SKM-1 treated with dmso at 0.1 percent for 144 hours (cell line): ENCODE measurements around the gene TCF12.
"Not testable (repeated sequence)": the region's sequence is repeated elsewhere in the genome, so short reads cannot be mapped to it uniquely, and the experiment has no call there.

Experiments used
- DNase-seq: peaks from one replicate; lab custom pipeline; 2025; ENCODE audit not compliant: unreplicated experiment; lab: John Stamatoyannopoulos, UW

TCF12 gene

DNA sequence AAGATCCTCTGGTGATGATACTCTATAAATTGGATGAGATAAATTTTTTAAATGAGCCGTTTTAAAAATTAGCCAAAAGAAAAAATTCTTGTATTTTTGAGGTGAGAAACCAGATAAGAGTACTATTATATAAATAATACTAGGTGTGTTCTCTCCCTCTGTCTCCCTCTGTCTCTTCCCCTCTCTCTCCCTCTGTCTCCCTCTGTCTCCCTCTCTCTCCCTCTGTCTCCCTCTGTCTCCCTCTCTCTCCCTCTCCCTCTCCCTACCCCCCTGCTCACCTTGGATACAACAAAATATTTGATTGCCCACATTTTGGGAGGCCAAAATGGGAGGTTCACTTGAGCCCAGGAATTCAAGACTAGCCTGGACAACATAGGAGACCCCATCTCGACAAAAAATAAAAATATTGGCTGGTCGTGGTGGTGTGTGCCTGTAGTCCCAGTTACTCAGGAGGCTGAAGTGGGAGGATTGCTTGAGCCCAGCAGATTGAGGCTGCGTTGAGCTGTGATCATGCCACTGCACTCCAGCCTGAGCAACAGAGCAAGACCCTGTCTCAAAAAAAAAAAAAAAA lies 168.5 kb downstream of the TCF12 start:
- no peak for DNase-seq

DNA sequence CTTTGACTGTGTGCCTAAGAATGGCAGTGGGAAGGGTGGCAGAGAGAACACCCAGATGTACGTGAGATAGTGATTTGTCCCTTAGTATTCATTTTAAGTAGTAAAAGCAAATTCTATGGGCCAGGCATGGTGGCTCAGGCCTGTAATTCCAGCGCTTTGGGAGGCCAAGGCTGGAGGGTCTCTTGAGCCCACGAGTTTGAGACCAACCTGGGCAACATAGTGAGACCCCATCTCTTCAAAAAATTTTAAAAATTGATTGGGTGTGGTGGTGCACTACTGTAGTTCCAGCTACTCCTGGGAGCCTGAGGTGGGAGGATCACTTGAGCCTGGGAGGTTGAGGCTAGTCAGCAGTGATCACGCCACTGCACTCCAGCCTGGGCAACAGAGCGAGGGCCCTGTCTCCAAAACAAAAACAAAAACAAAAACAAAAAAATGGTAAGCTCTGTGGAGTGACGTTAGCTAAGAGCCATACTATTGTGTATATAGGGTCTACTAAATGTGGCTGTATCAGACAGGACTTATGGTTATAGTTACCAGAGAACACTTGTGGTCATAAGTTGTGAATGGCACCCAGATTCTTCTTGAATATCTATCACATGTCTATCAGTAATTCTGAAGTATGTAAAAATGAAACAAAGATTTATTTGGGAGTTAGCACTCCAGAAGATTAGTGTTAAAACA lies 171.5 kb downstream of the TCF12 start:
- DNase-seq = no peak

DNA sequence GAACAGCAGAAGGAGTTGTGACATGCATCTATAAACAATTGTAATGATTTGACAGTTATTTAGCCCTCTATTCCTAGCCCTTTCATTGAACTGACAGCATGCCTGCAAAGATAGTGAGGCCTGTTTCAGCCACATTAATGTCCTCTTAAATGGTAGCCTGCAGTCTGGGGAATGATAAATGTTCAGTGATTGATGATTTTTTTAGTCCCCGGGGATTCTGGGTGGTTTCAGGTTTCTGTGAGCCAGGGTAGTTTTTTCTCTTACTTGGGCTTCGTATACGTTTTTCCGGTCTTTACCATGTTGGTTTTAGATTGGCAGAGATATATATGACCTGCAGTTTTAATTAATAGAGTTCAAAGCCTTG lies 172.0 kb downstream of the TCF12 start:
- no peak for DNase-seq

DNA sequence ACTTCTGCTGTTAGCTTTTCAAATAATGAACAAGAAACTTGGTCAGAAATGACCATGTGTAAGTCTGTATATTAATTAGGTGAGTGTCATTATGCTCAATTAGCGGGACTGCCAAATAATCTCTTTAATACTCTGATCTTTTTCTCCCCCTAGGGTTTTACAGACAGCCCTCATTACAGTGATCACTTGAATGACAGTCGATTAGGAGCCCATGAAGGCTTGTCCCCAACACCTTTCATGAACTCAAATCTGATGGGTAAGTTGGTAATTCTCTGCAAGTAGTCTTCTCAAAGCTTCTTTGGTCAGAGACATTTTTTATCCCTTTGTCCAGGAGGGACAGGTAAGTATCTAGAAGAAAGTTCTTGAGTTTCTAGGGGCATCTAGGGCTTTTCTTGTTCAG lies 173.2 kb downstream of the TCF12 start:
- DNase-seq = no peak

DNA sequence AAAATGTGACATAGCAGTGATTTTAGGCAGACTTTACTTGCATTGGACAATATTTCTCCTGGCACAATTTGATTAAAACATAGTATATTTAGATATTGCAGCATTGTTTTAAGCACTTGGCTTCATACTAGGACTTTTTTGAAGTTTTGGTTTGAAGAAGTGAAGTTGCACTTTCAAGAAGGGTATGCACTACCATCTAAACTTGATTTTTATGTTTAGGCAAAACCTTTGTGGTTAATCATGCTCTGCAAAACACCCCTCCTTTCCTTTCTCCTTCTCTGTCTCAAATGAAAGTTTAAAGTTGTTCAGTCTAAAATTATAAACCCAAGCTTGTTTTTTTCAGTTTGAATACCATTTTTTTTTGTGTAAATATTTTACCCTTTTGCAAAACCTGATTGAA lies 173.8 kb downstream of the TCF12 start:
- no peak for DNase-seq

DNA sequence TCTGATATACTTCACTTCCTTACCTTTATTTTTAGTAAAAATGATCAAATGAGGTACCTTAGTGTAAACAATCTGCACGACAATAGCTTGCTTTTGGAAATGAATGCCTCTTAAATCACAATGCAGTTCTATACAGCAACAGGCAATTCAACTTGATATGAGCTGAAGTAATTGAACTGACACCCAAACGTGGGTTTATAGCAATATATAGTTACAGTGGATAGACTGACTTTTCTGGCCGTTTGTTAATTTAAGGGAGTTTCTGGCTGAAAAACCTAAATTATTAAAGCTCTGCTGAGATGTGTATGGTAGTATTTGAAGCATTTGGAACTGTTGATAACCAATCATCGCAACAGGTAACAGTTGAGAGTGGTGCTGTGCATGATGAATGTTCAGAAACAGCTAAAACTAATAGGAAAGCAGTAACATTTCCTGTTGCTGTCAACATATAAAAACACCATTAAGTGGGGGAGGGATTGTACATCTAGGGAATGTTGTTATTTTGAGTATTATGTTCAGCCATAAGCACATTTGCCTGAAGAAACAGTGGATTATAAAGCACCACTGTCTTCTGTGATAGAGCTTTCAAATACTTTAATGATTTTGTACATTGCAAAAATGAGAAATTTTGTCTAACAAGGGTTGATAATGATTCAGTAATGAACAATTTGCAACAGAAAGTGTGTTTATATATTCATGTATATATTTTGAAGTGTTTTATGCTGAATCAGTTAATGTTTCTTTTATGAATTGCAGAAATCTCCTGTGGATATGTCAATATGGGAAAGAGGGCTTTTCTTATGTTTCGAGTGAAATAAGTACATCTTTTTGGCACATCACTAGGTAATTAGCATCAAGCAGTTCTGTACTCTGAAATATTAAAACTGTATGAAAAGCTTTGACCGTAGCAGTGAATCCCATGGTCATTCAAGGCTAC lies 176.1 kb downstream of the TCF12 start:
- no peak for DNase-seq

DNA sequence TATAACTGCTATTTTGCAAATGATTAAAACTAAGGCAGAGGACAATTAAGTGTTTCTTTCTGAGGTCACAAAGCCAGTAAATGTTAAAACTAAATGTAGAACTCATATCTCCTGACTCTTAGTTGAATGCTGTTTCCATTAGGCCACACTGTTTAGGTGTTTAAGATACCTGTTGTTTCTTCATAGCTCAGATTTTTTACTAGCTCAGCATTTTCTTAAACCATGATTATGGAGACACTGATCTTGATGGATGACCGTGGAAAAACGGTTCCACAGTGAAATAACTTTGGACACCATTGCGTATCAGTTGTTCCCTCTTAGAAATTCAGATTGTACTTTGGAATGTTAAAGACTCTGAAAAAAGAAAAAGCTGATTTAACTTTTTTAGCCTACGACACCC lies 177.5 kb downstream of the TCF12 start:
- no peak for DNase-seq

DNA sequence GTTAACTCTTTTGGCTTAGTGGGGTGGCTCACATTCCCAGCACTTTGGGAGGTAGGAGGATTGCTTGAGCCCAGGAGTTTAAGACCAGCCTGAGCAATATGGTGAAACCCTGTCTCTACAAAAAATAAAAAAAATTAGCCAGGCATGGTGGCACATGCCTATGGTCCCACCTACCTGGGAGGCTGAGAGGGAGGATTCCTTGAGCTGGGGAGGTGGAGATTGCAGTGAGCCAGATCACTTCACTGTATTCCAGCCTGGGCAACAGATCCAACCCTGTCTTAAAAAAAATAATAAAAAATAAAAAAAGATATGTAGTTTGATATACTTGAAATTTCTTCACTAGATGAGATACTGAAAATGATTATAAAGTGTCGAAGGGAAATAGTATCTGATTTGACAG lies 178.8 kb downstream of the TCF12 start:
- DNase-seq = no peak

DNA sequence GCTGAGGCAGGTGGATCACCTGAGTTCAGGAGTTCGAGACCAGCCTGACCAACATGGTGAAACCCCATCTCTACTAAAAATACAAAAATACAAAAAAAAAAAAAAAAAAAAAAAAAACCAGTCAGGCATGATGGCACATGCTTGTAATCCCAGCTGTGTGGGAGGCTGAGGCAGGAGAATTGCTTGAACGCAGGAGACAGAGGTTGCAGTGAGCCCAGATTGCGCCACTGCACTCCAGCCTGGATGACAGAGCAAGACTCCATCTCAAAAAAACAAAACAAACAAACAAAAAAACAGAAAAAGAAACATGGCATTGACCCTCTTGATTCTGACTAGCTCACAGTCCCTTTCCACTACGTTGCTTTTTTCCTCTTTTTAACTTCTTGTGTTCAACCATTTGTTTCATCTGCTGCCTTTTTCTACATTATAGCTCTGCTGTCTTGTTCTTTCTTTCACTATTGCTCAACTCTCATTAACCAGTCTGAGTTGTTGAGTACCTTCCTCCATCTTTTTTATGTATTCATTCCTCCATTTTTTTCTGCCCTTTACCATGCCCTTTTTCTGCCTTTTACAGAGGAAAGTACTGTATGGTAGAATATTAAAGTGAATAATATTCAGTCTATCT lies 179.6 kb downstream of the TCF12 start:
- DNase-seq = not testable (repeated sequence)

DNA sequence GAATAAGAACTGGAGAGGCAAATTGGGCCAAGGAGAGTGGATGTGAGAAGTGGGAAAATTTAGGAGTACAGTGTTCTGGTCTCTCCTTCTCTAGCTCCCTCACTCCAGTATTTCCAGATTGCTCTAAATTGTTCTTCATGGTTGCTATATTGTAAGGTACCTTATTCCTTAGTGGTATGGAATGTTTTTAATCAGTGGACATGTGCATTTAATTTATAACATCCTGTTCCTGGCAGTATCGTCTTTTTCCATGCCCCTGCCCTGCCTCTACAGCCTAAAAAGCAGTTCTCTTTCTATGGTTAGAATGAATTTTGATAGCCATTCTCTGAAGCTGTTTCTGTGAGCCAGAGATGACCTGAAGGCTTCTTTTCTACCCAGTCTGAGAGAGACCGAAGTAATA lies 180.5 kb downstream of the TCF12 start:
- DNase-seq = no peak

DNA sequence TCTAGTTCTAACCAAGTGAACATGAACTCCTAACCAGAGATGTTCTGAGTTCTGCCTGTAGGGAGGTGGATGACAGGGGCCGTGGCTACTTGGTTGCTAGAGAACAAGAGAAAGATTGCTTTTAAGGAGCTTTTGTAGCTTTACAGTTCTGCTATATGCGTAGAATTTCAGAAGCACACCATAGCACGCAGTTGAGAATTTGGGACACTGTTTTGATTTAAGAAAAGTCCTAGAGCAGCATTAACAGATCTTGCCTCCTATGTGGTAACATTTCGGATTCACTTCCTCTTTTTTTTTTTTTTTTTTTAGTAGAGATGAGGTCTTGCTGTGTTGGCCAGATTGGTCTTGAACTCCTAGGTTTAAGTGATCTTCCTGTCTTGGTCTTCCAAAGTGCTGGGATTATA lies 181.7 kb downstream of the TCF12 start:
- DNase-seq = peak; percentile 28

DNA sequence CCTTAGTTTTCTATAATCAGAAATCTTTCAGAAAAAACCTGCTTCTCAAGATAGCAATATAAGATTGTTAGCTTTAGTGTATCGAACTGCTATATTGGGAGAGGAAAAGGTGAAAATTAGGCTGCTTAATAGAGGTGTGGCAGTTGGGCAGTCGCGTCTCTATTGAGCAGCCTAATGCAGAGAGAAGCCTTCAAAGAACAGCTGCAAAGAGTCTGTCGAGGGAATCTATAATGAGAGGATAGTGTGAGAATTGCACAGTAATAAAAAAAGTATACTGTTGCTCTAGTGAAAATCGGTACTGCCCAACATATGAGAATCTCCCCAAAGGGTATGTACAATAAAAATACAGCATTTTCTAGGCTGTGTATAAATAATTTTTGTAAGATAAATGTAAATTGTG lies 184.4 kb downstream of the TCF12 start:
- no peak for DNase-seq

DNA sequence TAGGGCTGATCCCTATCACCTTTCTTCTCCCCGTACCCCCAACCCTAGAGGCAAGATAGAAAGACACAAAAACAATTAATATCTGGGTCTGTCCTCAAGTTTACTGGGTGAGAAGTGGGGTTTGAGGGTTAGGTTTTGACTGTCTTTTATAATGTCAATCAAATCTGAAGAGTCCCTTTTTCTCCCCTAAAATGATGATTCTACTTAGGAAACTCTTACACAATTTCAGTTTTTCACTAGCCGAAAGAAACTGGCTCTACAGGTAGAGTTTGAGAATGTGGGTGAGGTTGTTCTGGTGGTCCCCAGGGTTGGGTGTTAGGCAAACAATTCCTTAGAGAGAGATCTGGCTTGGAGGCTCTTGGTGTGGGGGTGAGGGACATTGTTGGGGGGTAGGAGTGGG lies 189.9 kb downstream of the TCF12 start:
- no peak for DNase-seq

DNA sequence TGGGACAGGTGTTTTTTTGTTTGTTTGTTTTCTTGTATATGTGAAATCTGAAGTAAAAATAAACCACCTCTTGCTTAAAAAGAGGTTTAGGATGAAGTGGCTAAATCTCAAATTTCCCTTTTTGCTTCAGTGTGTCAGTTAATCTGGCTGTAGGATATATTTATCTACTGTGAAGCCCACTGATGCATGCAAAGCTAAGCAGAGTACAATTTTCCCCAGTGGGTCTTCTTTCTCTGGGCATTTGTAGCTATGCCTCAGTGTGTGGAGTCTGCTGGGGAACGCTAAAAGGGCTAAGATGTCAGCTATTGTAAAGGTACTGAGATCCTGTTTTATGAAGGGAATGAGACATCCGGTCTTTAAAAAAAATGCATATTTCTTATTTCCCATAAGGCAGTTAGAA lies 190.6 kb downstream of the TCF12 start:
- no peak for DNase-seq

DNA sequence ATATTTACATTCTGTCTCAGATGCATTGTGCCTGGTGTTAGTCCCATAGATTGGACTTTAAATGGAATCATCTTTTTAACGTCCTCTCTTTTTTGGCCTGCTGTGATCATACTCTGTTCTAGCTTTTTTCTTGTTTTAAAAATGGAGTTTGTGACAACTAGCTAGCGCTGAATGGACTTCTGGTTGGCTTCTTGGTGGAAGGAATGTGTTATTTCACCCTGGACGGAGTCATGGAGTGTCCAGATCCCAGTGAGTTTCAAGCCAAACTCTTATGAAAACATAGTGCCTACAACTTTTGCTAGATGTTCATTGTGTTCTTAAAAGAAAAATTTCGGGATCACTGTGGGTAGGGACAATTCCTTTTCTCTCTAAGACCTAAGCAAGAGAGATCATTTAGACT lies 192.6 kb downstream of the TCF12 start:
- no peak for DNase-seq

DNA sequence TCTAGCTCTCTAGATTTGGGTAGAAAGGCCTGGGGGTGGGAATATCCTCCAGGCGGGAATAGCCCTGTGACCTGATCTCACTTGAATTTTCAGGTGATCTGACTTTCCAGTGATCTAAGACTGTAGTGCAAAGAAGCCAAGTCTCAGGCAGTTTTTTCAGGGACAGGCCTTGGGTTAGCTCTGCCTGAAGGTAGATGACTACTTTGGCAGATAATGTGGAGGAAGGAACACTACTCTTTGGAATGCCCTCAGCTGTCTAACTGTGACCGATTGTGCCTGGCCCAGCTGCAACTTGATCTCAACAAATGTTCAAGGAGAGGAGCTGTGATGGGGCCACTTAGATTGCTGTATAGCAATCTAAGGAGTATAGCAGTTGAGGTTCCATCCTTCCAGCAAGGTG lies 193.7 kb downstream of the TCF12 start:
- DNase-seq = no peak

DNA sequence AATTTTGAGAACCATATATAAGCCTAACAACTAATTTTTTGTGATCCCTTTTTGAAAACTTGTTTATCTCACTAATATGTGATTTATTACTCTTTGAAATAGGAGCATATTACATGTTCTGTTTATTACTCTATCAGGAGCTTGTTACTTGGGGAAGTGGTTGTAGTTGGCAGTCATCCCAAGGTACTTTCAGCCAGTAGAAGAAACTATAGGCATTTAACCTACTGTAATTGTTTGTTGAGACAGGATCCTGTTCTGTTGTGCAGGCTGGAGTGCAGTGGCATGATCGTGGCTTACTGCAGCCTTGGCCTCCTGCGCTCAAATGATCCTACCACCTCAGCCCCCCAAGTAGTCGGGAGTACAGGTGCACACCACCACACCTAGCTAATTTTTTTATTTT lies 195.6 kb downstream of the TCF12 start:
- DNase-seq = peak; percentile 4

DNA sequence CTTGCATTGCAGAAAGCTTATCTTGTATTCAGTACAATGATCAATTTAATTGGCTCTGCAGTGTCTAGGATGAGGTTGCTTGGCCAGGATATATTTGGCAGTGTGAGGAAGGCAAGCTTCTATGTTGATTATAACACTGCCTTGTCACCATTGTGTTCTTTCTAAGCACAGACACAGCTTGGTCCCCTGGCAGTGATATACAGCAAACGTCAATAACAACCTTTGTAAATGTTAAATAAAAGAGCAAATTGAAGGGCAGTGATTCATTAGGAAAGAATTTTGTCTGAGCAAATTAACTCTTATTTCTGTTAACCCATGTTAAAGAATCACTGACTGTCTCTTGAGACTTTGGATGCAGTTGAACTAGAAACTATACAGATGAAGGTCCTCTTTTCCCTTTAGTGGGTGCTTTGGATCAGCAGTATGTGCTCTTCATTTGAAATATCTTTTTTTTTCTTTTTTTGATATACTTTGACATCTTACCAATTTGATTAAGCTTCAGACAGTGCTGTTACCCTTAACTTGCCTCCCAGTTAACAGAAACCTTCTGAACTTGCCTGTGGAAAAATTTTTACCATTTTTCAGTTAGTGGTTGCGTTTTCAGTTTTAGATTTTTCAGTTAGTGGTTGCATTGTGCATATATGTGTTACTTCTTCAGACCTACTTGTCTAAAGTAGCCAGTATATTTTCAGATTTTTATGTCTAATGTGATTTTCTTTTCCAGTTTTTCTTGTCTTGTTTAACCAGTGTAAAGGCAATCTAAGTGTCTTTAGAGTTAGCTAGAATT lies 199.8 kb downstream of the TCF12 start:
- DNase-seq = no peak

DNA sequence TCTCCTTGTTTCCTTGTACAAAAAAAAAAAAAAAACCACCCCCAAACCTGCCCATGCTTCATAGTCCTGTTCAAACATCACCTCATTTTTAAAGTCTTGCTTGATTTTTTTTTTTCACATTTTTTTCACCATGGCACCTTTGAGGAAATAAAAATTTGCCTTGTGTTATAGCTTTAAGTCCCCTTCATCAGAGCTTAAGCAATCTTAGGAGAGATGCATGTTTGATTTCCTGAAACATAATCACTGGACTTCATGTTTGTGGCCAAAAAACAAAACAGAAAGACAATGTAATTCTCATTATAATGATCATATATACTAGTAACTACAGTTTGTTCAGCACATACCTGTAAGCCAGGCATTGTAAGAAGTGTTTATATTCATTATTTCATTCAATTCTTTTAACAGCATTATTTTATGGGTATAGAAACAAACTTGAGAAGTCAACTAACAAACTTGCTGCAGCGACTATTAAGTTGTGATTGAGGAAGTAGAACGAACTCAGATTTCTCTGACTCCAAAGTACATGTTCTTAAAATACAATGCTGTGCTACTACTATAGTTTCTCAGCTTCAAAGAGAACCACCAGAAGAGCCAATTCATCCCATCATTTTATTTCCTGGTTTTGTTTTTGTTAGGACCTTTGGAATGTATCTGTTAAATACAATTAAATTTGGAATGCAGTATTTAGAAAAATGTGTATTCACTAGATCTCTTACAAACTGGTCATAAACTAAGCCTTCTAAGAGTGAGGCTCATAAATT lies 203.8 kb downstream of the TCF12 start:
- no peak for DNase-seq

DNA sequence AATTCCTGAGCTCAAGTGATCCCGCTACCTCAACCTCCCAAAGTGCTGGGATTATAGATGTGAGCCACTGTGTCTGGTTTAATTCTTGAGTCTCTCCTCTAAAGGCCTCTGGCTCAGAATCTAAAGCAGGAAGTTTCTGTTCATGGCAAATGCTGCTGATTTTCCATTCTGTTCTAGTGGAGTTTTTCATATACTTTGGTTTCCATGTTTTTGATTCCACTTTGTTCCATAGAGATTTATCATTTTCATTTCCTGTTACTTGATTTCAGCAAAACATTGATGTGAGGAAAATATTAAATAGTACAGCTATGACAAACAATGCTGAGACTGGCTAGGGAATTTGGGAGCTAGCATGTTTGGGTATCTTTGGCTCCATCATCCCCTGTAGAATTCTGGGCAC lies 205.6 kb downstream of the TCF12 start:
- DNase-seq = no peak
